Posterior vena cava (tissue), 2 donors: ENCODE results near the gene TEAD1. TPM values are rescaled to one million over a fixed set of nuclear protein-coding genes. Genes with fewer than 3 reads are reported as not detected.

Source experiments
- DNase-seq: peaks from one replicate; pipeline ENCODE4 v3.0.0-alpha.2; 2020; ENCODE audit warnings: low spot score
- intact Hi-C, 2 donors: fragments of 100-400 bp; cut with DNase I; formaldehyde crosslinking; loops; one replicate each; pipeline versions ENCODE4 v1.14.1 to v1.14.2; 2022 to 2023
- total RNA-seq, 2 donors: library from RNA; stranded (reverse); fragmentation: NEBNext Ultra II Directional; extraction: Animal tissue kit (Norgen Biotek cat#: 25700); gene quantifications; one replicate each; pipeline ENCODE4 v1.2.1, GENCODE V29; 2021
- donor health status: DM: yes; HTN: yes; CAD: no.
- donor health status: DM: yes; HTN: yes; CAD: no.

The TEAD1 gene
- total RNA-seq, 2 donors from 2014 or later, result 56.5 to 59.2 TPM

DNA sequence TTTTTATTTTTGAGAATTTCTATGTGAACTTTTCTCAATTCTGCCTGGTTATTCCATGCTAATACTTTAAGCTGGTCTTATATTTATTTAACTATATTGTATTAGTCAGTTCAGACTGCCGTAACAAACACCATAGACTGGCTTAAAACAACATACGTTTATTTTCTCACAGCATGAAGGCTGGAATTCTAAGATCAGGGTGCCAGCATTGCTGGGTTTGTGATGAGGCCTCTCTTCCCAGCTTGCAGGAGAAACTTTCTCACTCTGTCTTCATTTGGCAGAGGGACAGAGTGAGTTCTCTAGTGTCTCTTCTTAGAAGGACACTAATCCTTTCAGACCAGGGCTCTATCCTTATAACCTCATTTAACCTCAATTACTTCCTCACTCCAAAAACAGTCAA is 16.2 kb upstream of the TEAD1 start:
- DNase-seq, result no peak
- intact Hi-C loops, result no loop called here

DNA sequence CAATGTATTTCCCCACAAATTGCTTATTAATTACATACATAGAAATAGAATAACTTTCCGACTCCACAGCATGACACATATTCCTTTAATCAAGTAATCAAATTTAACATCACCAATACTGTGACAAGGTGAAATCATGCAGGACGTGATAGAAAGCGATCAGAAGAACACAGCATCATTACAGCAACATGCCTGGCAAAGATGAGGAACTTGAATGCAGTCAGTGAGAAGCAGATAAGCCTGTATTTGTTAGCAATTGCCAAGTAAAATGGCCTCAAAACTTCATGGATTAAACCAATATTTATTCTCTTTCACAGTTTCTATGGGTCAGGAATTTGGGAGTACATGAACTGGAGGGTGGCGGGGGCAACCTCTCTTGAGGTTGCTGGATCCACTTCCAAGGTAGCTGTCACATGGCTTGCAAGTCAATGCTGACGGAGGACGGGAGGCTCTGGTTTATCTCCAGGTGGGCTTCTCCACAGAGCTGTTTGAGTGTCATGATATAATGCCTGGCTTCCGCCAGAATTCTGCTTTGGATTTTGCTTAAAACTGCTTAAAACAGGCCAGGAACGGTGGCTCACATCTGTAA is 12.0 kb upstream of the TEAD1 start:
- intact Hi-C loops, result no loop called here
- no peak for DNase-seq

DNA sequence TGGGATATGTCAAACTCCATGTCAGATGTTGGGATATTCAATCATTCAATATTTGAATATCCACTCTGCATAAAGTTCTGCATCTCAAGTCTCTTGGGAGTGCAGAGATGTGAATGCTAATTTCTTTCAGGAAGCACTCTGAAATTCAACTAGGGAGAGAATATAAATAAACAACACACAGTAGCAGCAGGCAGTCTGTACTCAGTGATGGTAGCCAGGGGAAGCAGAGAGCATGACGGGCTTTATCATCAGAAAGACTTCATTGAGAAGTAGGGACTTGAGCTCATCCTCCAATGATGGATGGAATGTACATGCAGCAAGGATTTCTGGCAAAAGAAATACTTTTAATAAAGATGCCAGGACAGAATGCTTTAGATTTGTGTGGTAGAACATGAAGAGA is 9.8 kb upstream of the TEAD1 start:
- no peak for DNase-seq
- intact Hi-C loops, result no loop called here

DNA sequence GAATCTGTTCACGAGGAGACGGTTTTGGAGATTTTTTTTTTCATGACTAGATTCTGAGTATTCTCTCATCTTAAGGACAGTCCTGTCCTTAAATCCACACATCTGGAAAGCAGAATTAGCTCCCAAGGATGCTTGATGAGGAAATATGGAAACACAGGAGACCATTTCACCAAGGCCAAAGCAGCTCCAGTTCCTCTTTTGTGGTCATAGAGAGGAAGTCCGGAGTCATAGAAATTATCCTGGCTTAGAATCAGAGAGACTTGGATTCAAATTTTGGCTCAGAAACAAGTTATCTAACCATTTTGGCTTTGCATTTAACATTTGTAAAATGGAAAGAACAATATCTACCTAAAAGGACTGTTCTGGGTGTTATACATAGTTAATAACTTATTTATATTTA is 7.3 kb upstream of the TEAD1 start:
- intact Hi-C loops, result no loop called here
- DNase-seq, result no peak

DNA sequence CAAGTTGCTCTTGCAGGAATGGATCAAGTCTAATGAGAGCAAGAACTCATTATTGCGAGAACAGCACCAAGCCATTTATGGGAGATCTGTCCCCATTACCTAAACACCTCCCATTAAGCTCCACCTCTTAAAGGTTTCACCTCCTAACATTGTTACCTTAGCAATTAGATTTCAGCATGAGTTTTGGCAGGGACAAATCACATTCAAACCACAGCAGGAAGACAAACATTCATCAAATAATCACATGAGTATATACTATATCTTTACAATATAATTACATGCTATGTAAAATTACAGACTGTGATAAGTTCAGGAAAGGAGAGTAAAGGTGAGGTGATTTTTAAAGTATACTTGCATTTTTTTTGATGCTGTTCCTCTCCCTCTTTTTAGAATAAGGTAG is 6.6 kb upstream of the TEAD1 start:
- intact Hi-C loops, result no loop called here
- no peak for DNase-seq

DNA sequence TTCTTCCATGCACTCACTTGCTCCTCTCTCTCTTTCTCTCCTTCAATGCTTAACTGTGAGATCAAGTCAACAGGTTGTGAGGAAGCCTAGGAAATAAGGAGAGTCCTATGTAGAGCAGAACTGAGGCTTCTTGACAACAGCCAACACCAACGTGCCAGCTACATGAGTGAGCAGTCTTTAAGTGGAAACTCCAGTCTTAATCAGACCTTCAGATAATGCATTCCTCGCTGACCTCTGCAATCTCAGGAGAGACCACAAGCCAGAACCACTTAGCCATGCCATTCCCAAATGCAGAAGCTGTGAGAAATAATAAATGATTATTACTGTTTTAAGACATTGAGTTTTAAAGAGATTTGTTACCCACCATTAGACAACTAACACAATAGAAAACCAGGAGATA is 6.1 kb upstream of the TEAD1 start:
- intact Hi-C loops, result no loop called here
- DNase-seq, result no peak

DNA sequence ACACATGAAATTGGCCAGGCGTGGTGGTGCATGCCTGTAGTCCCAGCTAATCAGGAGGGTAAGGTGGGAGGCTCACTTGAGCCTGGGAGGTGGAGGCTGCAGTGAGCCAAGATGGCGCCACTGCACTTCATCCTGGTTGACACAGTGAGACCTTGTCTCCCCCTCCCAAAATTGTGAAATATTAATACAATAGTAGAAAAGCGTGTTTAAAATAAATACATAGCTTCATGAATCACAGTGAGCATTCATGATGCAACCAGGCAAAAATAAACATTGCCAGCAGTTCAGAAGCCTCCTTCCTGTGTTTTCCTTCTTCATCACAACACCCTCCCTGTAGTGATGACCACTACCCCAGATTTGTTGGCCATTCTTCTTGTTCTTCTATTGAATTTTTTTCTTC is 4.3 kb upstream of the TEAD1 start:
- intact Hi-C loops, result loop anchor here in 1 of 2 donors (10.0 kb wide), 1 partner anchor 145 kb away; no protein-coding TSS in a partner anchor
- DNase-seq, result no peak

DNA sequence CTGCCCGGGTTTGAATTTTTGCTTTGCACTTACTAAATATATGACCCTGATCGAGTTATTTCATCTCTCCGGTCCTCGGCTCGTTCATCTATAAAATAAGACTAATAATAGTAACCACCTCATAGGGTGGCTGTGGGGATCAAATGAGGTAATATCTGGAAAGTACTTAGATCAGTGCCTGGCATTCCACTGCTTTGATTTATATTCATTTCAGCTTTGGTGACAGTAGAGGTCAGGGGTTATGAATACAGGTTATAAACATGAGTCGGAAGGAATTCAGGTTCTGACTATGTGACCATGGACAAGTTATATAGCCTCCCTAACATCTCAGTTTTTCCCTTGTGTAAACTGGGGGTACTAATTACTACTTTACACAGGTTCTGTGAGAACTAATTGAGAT is 2.9 kb upstream of the TEAD1 start:
- intact Hi-C loops, result loop anchor here in 1 of 2 donors (10.0 kb wide), 1 partner anchor 143 kb away; no protein-coding TSS in a partner anchor

DNA sequence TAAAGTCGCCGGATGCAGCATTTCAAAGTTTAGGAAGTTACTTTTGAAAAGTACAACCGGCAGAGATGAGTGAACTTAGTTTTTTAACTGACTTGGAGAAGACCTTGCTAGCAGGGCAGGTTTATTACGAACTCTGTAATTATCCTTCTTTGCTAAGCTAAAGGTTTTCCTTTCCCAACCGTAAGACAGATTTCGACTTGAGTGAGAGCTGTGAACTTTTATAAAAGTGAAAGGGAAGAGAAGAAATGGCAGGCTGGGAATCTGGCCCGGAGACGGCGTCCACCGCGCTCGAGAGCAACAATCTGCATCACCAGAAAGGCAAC is 659 bp upstream of the TEAD1 start:
- intact Hi-C loops, result loop anchor here in 1 of 2 donors (10.0 kb wide), 1 partner anchor 141 kb away; no protein-coding TSS in a partner anchor
- no peak for DNase-seq

More for the DNA sequence above, 2.9 kb upstream of the TEAD1 start:
- DNase-seq, result no peak

DNA sequence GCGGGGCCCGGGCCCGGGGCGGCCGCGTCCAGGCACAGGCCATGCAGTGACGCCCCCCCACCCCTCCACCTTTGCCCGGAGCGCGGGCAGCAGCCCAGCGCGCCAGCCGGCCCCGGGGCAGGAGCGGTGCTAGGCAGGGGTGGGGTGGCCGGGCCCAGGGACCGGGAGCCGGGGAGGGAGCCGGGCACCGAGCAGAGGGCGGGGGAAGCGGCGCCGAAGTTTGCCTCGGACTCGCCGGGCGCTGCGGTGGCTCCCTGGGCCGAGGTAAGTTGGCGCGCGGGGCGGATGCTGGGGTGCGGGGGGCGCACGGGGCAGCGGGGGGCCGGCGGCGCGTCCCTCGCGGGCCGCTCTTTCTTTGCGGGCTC is 332 bp downstream of the TEAD1 start:
- intact Hi-C loops, result loop anchor here in 1 of 2 donors (10.0 kb wide), 1 partner anchor 140 kb away; no protein-coding TSS in a partner anchor
- peak; percentile 87 for DNase-seq

DNA sequence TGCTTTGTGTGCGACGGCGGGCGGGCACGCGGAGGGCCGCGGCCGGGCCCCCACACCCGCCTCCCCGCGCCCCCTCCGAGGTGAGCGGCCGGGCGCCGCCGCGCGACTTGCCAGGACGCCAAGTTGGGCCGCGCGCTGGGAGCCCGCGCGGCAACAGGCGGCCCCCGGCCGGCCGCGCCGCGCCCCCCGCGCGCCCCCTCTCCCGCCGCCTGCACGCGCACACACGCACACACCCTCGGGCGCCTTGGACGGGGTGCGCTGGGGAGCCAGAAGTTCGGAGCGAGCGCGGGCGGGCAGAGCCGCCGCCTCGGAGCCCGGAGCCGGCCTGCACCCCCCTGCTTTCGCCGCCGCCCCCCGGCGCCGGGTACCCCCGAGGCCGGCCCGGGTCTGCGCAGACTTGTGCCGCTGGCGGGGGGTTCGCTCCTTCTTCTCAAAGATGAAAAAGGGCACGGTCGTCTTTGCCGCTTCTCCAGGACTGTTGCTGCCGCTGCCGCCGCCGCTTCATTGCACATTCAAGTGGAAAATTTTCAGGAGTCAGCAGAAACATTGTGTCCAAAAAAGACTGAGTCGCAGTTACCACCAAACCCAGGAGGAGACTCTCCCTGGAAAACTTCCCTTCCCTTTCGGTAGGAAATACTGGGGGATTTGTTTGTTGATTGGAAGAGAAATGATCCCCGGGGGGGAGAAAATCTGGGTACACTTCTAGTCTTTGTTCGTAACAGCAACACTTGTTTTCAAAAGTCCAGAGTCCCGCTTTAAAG is 895 bp downstream of the TEAD1 start:
- intact Hi-C loops, result loop anchor here in 1 of 2 donors (5.0 to 10.0 kb wide), 2 partner anchors 140 to 212 kb away; no protein-coding TSS in a partner anchor
- DNase-seq, result no peak

DNA sequence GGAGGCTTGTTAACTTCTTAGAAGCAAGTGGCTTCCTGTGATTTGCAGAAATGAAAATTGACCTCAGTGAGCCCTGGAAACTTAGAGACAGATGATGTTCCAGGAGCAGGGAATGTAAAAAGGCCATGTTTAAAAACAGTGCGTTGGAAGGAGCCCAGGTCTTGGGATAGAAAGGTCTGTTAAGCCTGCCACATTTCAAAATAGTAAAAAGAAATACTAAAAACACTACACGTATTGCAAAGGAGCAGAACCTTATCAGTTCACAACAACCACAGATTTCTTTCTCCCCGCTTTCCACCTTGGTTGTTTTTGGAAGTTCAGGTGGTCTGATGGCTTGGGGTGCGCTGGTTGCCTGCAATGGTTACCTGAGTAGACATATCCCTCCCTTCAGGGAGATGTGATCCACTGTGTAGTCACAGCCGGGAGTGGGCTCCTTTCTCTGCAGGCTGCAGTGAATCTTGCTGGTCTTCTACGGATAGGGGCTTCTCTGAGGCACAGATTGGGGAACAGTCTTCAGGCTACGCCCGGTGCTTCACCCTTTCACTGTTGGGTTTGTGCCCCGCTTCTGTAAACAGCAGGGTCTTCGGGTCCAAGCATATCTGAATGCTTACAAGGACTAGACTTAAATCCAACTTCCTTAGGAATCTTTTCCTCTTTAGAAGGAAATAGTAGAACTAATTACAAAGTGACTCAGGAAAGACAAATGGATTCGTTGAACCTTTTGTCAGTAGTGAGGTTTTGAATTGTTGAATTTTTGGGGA is 1.9 kb downstream of the TEAD1 start:
- intact Hi-C loops, result loop anchor here in 1 of 2 donors (5.0 to 10.0 kb wide), 2 partner anchors 139 to 211 kb away; no protein-coding TSS in a partner anchor
- no peak for DNase-seq

DNA sequence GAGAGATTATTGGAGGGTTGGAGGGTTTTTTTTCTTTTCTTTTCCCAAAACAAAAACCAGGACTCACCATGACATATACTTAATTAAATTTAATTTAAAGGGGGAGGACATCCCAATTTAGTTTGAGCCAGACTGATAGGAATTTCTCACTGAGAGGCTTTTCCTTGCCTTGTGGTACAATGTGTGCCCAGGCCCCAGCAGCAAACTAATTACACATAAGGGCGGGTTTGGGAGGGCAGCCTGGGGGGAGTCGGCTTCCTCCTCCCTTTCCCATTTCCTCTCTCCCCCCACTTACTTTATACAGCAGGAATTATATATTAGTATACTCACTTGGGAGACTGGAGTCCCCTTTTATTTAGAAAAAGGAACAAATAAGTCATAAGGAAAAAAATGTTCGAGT is 2.9 kb downstream of the TEAD1 start:
- intact Hi-C loops, result loop anchor here in 1 of 2 donors (5.0 to 10.0 kb wide), 2 partner anchors 138 to 210 kb away; no protein-coding TSS in a partner anchor
- no peak for DNase-seq

DNA sequence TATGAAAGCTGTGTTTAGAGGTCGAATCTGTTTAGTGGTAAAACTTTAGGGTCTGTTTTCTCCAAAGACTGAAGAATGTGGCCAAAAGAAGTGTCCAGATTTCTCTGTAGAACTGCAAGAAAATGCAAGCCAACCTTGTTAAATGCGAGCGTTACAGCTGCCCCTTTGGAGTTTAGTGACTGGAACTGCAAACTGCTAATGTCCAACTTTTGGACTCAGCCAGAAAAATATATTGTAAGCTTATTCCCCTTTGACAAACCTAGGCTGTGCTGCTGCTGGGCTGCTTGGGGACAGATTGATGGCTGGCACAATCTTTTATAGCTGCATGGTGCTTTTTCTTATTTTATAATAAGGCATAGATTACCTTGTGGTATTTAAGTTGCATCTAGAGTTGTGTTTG is 3.9 kb downstream of the TEAD1 start:
- intact Hi-C loops, result loop anchor here in 1 of 2 donors (5.0 to 10.0 kb wide), 2 partner anchors 137 to 209 kb away; no protein-coding TSS in a partner anchor
- no peak for DNase-seq

DNA sequence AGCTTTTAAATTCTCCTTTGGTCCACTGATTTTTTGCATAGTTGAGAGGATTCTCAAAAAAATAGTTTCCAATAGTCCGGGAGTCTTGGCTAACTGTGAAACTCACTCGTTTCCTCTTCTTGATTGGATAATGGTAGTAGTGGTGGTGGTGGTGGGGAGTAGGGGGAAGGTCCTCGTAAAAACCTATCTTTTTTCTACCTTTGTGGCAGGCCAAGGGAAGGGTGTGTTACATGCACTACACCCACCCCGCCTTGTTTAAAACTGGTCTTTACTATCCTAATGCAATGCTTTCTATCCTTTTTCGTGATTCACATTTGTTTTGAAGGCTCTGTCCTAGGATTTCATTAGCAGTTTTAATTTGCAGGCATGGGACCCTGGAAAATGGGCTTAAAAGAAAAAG is 4.8 kb downstream of the TEAD1 start:
- intact Hi-C loops, result loop anchor here in 1 of 2 donors (5.0 to 10.0 kb wide), 2 partner anchors 136 to 208 kb away; no protein-coding TSS in a partner anchor
- DNase-seq, result no peak

DNA sequence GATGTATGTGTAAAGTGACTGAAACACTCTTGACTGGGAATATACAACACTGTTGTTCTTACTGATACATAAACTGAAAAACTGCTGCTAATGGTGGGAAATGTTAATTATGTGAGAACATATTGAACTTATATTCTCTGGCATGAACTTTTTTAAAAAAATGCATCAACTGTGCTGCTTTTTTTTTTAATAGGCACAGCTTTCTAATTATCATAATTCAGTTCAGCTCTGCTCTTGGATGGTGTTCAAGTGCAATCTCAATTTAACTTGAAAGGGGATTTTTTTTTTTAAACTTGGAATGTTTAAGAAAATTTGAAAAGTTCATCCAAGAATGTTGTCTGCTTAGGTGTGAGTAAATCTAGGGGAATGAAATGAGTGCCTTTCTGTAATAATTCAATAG is 5.2 kb downstream of the TEAD1 start:
- DNase-seq, result no peak
- intact Hi-C loops, result loop anchor here in 1 of 2 donors (5.0 to 10.0 kb wide), 2 partner anchors 135 to 208 kb away; no protein-coding TSS in a partner anchor

DNA sequence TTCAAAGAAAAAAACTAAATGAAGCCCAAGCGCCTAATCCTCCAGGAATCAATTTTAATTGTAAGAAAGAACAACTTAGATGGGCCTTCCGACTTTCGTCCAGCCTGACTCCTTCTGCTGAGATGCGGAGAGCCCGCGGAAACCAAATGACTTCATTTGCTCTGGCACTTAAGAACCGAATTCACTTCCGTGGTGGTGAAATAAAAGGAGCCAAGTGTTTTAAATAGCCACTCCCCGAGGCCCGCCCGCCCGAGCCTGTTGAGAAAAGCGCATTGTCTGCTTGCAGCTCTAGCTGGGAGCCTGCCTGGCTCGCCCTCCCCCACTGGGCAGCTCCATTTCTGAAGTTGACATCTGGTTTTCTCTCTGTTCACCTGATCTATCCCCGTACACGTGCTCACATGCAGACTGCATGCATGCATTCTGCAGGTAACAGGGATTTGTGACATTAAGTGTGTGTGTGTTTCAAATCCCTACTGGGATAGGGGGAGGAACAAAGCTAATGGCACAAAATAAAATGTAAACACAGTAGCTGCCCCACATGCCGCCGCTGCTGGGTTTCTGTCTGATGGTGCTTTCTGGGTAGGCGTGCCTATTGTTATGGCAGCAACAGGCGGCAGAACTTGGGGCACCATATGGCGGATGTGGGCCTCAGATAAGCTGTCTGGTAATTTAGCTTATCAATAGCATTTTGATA is 6.2 kb downstream of the TEAD1 start:
- DNase-seq, result peak; percentile 93
- intact Hi-C loops, result loop anchor here in 1 of 2 donors (10.0 kb wide), 1 partner anchor 124 kb away; no protein-coding TSS in a partner anchor

DNA sequence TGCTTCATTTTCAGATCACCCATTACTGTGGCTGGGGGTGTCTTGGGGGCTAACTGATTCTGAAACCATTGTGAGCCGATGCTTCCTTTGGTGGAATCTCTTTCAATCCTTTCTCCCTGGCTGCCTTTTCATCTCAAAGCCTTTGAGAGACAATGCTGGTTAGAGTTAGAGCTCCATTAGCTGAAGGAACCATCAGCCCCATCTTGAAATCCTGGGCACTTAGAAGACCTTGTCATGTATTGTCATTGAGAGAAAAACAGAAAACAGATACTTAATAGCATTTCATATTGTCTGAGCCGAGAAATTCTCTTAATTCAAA is 6.7 kb downstream of the TEAD1 start:
- intact Hi-C loops, result loop anchor here in 1 of 2 donors (10.0 kb wide), 1 partner anchor 124 kb away; no protein-coding TSS in a partner anchor
- no peak for DNase-seq

DNA sequence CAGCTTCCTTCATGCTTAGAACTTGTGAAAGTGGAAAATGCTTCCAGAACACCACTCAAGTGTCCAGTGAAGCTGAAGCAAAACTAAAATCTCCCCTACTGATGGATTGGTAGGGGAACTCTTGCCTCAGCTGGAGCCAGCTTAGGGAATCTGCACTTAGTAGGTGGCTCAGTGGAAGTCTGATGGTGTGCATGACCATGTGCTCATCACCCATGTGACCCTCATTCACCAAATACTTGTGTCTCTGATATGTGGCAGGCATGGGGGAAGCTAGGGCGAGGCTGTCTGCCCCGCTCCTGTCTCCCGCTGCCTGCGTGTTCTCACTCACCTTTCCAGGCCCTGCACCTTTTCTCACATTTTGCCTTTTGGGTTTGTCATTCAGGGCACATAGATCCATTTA is 7.2 kb downstream of the TEAD1 start:
- intact Hi-C loops, result loop anchor here in 1 of 2 donors (10.0 kb wide), 1 partner anchor 123 kb away; no protein-coding TSS in a partner anchor

More for the DNA sequence above, 7.2 kb downstream of the TEAD1 start:
- no peak for DNase-seq
